GM18870 (cell line): Measurements from ENCODE around the gene DLGAP4.
"Not testable (repeated sequence)": the region's sequence is repeated elsewhere in the genome, so short reads cannot be mapped to it uniquely, and the experiment has no call there.

Source experiments
- ATAC-seq: cut with Tn5 transposase; IDR thresholded peaks from one replicate; pipeline ENCODE4 v1.9.1; 2021; ENCODE audit warnings: moderate library complexity; ENCODE audit not compliant: unreplicated experiment

The DLGAP4 gene

DNA sequence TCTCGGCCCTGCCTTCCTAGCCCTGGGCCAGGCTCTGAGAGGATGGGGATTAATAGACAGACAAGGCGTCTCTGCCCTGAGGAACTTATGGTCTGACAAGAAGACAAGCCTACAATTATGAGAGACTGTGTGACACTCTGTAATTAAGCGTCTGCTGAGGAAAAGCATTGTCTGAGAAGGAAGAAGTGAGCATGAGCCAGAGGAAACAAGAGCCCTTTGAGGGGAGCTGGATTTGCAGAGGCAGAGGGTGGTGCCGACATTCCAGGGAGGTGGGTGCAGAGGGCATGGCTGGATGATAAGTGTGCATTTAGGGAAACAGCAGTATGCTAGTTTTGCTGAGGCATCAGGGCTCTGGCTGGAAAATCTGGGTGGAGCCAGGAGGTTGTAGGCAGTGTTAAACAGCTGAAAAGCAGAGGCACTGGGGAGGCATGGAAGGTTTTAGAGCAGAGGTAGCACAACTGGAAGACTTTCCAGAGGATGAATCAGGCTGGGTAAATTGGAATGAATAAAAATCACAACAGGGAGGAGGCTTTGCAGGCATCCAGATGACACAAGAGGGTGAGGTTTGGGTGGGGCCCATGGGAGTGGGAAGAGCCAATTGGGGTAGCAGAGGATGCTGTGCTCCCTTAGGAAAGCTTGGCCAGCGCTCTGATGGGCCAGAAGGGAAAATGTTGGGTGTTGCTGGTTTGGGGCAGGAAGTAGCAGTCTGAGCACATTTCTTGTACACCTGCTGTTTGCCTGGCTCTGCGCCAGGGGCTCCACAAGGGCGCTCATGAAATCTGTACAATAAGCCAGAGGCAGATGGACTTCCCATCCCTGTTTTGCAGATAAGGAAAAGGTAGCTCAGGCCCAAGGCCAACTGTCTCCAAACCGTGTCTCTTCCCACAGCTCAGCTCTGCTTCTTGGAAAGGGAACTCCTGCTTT, 161.2 kb downstream of the DLGAP4 start:
- no peak for ATAC-seq

DNA sequence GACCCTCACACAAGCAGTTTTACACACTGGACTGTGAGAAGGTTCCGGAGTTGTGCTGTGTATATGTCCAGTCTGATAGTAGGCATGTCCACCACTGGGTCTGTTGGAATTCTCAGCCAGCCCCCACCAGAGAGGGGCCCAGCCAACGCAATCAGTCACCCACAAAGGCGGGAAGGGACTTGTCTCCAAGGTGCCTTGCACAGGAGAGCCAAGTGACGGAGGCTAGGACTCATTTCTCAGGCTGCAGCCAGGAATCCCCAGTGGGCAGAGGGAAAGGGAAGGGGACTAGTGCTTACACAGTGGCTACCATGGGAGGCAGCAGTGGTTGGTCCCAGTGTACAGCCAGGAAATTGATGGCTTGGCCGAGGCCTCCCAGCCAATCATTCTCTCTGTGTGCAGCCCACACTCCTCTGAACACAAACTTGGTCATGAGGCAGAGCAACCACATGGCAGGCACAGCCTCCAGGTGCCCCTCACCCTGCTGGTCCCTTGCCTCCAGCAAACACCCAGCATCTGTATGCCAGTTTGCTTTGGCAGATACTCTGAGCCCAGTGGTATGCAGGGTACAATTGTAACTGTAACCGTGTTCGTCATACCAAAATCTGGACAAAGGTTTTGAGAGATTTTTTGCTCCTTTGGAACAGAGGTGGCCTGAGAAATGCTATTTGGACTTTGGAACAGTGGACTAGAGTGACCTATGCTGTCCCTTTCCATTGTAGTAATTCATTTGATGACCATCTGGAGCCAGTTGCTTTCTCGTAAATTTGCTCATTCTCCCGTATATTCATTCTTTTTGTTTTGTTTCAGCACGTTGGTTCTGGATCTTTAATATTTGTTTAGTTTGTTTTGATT, 162.2 kb downstream of the DLGAP4 start:
- no peak for ATAC-seq

GRCh38 chr20:36469973-36470372, 163.8 kb downstream of the DLGAP4 start:
- no peak for ATAC-seq

DNA sequence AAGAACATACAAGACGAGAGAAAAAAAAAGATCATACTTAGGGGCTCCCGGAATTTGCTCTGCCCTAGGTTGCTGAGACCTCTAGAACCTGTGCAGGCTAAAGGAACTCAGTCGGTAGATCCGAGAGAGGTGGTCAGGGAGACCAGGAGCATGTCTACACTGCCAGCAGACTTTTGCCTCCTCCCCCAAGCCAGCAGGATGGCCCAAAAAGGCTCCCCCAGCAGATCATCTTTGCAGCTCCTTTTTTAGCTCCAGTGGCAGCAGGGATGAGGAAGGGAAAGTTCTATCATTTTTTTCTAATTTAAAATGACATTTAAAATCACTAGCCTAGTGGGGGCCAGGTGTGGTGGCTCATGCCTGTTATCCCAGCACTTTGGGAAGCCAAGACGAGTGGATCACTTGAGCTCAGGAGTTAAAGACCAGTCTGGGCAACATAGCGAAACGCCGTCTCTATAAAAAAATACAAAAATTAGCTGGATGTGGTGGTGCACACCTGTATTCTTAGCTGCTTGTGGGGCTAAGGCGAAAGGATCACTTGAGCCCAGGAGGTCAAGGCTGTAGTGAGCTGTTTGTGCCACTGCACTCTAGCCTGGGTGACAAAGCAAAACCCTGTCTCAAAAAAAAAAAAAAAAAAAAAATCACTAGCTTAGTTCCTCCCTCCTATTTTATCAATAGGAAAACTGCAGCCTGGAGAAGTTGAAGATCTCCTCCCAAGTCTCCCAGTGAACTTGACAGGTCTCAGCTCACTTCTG, 165.9 kb downstream of the DLGAP4 start:
- no peak for ATAC-seq

GRCh38 chr20:36472637-36473090, 166.5 kb downstream of the DLGAP4 start:
- no peak for ATAC-seq

DNA sequence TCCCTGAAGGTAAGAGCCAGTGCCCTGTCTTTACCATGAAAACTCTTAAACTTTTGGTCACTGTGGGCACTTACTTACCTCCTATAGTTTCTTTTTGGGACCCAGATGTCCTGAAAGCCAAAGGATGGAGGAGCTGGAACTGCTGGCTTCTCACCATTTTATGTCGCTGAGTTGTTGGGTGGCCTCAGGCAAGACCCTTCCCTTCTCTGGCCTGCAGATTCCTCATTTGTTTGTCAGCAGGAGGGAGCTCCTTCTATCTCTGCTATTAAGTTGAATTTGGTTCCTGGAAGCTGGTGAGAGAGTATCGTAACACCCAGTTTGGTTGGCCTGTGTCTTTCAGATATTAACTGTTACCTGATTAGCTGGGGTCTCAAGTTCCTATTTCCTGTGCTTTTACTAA, 167.0 kb downstream of the DLGAP4 start:
- no peak for ATAC-seq

GRCh38 chr20:36474563-36474962, 168.4 kb downstream of the DLGAP4 start:
- no peak for ATAC-seq

DNA sequence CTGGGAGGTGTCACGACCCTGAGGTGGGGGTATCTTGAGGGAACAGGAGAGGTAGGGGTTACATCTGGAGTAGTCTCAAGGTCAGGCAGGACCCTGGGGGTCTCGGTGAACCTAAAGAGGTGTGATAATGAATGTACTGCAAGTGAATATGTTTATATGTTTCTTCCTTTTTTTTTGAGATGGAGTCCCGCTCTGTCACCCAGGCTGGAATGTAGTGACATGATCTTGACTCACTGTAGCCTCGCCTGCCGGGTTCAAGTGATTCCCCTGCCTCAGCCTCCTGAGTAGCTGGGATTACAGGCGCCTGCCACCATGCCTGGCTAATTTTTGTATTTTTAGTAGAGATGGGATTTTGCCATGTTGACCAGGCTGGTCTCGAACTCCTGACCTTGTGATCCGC, 168.9 kb downstream of the DLGAP4 start:
- ATAC-seq = not testable (repeated sequence)

DNA sequence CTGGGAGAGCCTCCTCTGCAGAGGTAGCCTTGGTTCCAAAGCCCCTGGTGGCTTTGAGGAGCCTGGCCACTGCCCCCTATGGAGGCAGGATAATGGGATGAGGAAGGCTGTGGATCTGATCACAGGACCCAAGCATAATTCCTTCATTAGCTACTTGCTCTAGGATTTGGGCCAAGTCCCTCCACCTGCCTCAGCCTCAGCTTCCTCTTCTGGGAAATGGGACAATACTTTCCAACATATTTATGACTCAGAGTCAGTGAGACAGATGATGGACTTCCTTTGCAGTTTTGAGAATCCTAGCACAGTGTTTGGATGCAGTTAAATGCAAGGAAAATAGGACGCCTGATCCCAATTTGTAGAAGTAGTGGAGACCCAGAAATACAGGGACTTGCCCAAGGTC, 171.3 kb downstream of the DLGAP4 start:
- ATAC-seq = no peak

- ATAC-seq = no peak
These were observed 172.2 kb downstream of the DLGAP4 start for GRCh38 chr20:36478137-36478905.

DNA sequence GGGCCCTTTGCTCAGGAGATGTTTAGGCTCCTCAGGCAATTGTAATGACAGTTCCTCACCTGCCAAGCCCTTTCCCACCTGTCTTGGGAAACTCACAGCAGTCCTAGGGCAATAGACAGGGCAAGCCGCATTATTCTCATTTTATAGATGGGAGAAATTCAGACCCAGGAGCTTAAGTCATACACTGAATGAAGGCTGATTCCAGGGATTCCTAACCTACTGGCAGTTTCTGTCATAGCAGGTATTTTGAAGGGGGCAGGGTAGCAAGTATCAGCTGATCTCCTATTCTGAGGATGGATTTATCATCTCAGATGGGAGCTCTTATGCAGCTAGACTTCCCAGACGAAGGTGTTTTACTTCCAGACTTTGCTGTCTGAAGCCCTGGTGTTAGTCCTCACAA, 173.8 kb downstream of the DLGAP4 start:
- no peak for ATAC-seq

GRCh38 chr20:36480456-36481048, 174.4 kb downstream of the DLGAP4 start:
- no peak for ATAC-seq

DNA sequence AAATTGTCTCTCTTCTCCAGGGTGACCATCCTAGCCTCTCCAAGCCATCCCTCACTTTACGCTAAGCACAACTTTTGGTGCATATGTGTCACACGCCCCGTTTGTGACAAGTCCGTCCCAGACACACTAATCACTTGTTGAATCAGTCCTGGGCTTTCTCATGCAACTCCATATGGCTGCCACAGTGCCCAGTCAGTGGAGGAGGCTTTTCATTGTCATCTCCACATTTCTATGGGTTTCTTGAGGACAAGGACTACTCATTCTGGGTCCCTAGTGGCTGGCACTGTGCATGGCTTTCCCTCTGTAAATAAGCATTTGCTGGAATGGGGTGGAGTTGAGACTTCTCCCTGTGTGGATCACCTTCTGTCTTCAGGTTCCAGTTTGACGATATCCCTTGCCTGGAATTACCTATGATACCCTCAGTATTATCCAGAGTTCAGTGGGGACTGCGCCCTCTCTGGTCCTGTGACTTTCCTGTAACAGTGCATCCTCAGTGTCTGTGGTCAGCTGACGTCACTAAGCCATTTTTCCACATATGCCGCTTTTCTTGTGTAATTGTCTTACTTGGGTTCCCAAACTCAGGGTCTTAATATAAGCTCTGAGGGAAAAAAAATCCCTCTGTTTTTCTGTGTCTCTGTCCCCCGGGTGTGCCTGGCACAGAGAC, 175.4 kb downstream of the DLGAP4 start:
- ATAC-seq = no peak

GRCh38 chr20:36482044-36482473, 175.9 kb downstream of the DLGAP4 start:
- no peak for ATAC-seq

GRCh38 chr20:36483209-36483918, 177.2 kb downstream of the DLGAP4 start:
- ATAC-seq = no peak

DNA sequence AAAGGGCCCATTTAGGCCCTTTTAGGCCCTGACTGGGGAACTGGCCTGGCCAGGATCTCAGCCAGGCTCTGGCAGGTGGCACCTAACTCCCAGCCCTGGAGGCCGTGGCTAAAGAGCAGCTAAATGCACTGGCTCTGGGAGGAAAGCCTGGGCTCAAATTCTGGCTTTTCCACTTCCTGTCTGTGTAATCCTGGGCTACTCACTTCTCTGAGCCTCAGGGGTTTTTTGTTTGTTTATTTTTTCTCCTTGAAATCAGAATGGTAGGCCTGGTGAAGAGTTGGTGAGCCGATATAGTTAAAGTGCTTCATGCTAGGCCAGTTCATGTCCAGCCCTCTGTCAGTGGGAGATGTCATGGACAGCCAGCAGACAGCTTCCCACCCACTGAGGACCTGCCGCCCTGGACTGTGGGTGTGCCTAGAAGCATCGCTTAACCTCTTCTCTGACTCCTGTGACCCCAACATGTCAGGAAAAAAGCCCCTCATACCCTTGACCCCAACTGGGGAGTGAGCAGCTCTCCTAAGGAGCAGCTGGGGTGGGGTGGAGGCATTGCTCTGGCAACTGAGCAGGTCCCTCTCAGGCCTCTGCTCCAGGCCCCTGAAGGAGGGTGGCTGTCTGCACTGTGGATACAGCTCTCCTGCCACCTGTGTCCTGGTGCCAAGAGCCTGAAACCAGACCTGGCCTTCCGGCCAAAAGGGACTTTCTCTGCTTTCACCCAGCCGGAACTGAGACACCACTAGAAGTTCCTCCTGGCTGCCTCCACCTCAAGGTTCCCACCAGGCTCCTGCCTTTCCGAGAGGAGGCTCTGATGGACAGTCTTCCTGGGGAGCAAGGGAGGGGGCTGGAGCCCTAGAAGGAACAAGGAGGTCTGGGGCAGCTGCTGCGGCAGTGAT, 178.0 kb downstream of the DLGAP4 start:
- ATAC-seq = no peak

GRCh38 chr20:36485286-36485685, 179.1 kb downstream of the DLGAP4 start:
- ATAC-seq = no peak

GRCh38 chr20:36487069-36487468, 180.9 kb downstream of the DLGAP4 start:
- no peak for ATAC-seq
